NB4 (cell line): ENCODE data around the gene CX3CL1.

Experiments used
- CTCF ChIP-seq: IDR thresholded peaks from one replicate; pipeline ENCODE4 v1.5.1; 2012; ENCODE audit warnings: low read depth, low read length
- MAX ChIP-seq: IDR thresholded peaks from 2 replicates; pipeline ENCODE4 v1.6.1; 2011; ENCODE audit warnings: low read depth, low read length
- POLR2A ChIP-seq: IDR thresholded peaks from 2 replicates; pipeline ENCODE4 v1.6.1; 2011; ENCODE audit warnings: mild to moderate bottlenecking; ENCODE audit not compliant: insufficient read length; ENCODE audit errors: extremely low read depth

GRCh38 chr16:57358086-57358420, 14.2 kb upstream of the CX3CL1 start:
- no peak for TF ChIP-seq CTCF
- no peak for TF ChIP-seq POLR2A
- no peak for TF ChIP-seq MAX
